HG03280 (cell line): ENCODE results near the gene PIAS3.
"Not testable (repeated sequence)": the region's sequence is repeated elsewhere in the genome, so short reads cannot be mapped to it uniquely, and the experiment has no call there.

ENCODE experiments used
- ATAC-seq: cut with Tn5 transposase; IDR thresholded peaks from one replicate; pipeline ENCODE4 v1.9.1; 2021; ENCODE audit warnings: mild to moderate bottlenecking, moderate library complexity; ENCODE audit not compliant: unreplicated experiment

Gene PIAS3

GRCh38 chr1:145826030-145826429 lies 32.9 kb downstream of the PIAS3 start:
- no peak for ATAC-seq

DNA sequence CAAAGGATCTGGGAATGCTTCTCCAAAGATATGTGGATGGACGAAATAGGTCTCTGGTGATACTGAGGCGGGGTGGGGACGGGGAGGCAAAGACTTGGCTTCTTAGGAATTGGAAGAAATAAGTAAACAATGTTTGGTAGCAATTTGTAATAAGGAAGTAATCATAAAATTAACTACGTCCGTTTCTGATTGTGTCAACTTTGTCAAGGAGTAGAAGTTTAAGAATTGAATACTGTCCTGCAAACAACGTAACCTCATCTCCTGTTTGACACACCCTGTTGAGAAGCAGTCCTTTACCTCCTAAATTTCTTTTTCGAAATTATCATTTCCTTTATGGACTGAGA lies 34.4 kb downstream of the PIAS3 start:
- ATAC-seq = no peak

- peak; percentile 85 for ATAC-seq
These were observed 35.0 kb downstream of the PIAS3 start, which contains the start of the genes POLR3C and RNF115 for GRCh38 chr1:145823565-145824498. TSS of gene POLR3C (plus strand) at chr1:145824200. CDS start at chr1:145825777, 1,577 bp downstream. TSS of gene RNF115 (minus strand) at chr1:145824095. CDS start at chr1:145823873, 222 bp downstream.

DNA sequence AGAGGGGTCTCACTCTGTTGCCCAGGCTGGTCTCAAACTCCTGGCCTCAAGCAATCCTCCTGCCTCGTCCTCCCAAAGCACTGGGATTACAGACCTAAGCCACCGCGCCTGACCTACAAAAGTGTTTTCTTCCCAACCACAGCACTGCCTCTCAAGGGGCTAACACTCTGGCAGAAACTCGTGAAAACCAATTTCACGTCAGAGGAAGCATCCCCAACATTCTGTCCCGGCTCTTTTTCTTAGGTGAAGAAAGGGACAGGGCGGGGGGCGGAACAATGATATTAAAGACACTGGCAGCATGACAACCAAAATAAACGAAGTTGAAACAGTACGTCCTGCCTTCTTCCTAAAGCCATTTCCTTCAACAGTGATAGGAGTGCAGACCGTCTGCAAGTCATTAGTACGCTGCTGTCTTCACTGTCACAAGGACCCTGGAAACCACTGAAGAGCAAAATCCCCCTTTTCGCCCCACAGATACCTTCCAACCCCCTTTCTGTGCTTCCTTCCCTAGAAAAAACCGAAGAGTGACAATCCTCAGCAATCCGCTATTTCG lies 36.0 kb downstream of the PIAS3 start:
- not testable (repeated sequence) for ATAC-seq

DNA sequence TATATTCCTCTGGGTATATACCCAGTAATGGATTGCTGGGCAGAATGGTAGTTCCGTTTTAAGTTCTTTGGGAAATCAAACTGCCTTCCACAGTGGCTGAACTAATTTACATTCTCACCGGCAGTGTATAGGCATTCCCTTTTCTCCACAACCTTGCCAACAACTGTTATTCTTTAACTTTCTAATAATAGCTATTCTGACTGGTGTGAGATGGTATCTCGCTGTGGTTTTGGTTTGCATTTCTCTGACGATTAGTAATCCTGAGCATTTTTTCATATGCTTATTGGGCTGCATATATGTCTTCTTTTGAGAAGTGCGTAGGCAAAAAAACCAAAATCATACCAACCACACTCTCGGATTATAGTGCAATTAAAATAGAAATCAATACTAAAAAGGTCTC lies 40.8 kb downstream of the PIAS3 start:
- not testable (repeated sequence) for ATAC-seq

DNA sequence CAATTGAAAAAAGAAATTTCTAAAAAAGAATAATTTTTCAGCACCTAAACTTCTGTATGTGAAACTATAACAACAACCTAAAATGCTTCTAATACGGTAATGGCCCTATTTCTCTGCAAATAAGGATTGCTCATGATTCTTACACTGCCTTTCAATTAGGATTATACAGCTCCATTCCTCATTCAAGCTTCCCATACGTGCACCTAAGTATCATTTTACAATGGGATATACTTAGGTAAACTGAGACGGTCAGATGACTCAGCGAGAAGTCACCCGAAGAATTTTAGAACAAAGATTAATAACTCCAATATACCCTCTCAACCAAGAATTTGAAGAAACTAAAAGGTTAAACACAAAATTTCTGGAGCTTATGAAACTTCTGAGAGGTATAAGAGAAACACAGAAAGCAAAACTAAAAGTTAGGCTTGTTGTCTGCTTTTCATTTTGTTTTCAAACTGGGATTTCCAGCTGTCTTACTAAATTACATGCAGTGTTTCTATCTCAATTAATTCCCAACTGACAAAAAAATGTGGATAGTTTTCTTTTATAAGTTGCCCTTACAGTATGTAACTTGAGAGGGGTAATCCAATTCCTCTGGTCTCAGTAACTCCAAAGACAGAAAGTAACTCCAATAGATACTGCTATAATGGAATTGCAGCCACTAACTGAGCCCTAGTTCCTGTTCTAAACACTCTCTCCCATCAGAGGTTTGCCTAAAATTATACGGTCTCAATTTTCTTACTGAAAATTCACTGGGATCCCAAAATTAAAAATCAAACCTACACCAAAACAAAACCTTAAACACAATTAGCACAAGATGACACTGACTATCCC lies 45.7 kb downstream of the PIAS3 start:
- not testable (repeated sequence) for ATAC-seq

DNA sequence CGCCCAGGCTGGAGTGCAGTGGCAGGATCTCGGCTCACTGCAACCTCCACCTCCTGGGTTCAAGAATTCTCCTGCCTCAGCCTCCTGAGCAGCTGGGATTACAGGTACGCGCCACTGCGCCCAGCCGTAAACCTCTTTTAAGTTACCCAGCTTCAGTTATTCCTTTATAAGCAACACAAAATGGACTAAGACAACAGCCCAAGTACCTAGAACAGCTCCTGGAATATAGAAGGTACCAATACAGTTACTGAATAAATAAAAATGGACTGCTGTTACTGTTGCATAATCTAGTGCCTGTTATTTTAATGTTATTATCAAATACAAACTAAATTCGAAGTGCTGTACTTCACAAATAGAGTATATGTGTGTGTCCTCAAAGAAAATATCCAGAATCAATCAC lies 52.0 kb downstream of the PIAS3 start:
- ATAC-seq = no peak

DNA sequence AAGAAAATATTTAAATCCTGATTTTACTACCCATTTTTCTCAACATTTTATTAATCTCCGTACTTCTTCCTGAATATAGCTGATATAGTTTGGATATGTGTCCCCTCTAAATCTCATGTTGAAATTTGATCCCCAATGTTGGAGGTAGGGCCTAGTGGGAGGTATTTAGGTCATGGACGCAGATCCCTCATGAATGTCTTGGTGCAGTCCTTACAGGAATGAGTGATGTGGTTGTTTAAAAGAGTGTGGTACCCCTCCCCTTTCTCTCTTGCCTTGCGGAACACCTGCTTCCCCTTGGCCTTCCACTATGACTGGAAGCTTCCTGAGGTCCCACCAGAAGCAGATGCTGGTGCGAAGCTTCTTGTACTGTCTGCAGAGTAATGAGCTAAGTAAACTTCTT lies 52.5 kb downstream of the PIAS3 start:
- ATAC-seq = no peak

- ATAC-seq = no peak
These were observed 53.8 kb downstream of the PIAS3 start for GRCh38 chr1:145805057-145805456.

DNA sequence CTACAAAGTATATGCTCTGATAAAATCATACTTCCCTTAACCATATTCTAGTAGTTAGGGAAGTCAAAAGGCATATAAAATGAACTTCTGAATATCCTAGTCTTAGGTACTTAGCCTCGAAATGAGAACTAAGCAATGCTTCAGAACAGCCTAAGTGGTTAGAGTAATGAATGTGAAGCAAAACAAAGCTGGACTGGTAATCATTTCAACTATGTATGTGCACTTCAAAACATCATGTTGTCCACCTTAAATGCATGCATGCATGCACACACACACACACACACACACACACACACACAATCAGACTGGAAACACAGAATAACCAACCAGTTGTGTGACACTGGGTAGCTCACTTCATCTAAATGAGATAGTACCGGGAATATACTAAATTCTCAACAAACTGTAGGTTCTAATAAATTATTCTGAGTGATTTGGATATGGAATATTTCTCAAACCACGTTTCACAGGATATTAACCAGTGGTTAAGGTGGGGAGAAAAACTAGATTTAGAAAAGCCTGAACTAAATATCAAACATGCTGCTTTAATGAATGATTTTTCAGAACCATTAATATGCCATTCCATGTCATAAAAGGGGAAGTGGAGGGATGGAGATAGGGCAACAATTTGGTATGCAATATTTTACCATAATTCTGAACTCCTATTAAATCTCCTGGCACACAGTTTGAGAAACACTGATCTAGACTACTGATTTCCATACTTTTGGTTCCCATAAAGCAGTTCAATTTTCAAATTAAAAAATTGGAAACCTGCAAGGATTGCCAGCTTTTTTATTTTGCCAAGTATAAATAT lies 54.4 kb downstream of the PIAS3 start:
- ATAC-seq = no peak

- ATAC-seq = no peak
These were observed 59.1 kb downstream of the PIAS3 start for GRCh38 chr1:145799806-145800205.
